Epithelial cell of alveolus of lung (primary cell): ENCODE results near the gene PTPN6. TPM values are rescaled to one million over a fixed set of nuclear protein-coding genes. Genes with fewer than 3 reads are reported as not detected.

Experiments
- total RNA-seq: library from RNA; depleted of rRNA; stranded (reverse); fragments of >200 nt; gene quantifications from 2 replicates; pipeline ENCODE4 v1.2.1, GENCODE V29; 2015

Gene PTPN6
- 1.0 and 4.2 TPM in 2 replicates for total RNA-seq

DNA sequence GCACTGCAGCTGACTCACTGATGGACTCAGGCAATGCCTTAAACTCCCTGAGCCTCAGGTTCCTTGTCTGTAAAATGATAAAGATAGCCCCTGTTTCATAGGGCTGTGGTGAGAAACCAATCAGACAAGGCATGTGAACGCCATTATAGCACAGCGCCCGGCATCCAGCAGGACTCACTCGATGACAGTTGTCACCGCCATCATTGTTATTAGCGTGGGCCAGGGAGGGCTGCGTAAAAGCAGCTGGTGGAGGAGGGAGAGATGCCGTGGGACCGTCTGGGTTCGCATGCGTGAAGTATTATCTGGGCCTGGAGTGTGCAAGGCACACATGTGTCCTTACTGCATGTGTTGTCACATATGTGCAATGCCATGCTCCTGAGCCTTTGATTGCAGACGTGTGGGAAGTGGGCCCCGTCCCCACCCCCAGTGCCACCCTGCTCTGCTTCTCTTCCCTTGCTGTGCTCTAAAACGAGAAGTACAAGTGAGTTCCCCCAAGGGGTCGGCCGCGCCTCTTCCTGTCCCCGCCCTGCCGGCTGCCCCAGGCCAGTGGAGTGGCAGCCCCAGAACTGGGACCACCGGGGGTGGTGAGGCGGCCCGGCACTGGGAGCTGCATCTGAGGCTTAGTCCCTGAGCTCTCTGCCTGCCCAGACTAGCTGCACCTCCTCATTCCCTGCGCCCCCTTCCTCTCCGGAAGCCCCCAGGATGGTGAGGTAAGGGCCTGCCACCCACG is at the start of gene PTPN6:
PTPN6 (plus strand) TSS at position 546 of the 730 bp plus-strand sequence; CDS start at position 703, 157 bp downstream.

DNA sequence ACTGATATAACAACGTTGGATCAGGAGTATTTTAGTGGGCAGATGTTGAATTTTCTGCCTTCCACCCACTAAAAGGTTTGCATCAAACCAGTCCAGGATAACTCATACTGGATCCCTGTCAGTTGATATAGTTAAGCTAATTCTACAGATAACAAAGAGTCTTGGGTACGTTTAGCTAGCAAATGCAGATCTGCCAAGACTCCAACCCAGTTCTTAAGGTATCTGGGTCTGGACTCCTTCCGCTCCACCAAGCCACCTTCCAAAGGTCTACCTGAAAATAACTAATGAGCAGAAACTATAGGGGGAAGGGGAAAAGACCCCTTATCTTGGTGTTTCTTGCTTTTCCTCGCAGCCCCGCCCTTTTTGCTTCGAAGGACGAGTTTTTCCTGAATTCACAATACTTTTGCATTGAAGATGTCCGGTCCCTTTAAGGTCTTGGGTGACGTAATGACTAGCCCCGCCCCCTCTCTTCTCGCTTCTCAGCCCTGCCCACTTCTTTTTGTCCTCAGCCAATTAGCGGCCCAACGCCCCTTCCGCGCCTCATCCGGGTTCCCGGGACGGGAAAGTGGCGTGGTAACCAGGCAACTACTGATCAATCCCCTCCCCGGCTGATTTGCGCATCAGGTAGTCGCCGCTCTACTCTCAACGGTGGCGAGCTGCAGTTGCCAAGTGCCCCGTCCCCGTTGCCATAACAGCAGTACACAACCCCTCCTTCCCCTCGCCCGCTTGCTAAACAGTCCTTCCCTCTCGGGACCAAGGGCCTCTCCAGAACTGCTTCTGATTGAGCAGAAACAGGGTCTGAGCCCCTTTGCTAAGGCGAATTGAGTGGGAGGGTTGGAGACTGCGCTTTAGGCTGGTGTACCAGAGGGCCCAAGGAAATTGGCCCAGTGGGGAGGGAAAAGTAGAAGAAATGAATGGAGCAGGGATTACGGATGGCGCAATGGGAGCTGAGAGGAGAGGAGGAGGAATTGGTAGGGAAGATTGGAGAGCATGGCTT is 46.6 kb upstream of the PTPN6 start, which contains the start of gene LRRC23:
LRRC23 (plus strand) TSS at position 543 of the 997 bp plus-strand sequence. CDS start 812 bp downstream, outside the sequence.

DNA sequence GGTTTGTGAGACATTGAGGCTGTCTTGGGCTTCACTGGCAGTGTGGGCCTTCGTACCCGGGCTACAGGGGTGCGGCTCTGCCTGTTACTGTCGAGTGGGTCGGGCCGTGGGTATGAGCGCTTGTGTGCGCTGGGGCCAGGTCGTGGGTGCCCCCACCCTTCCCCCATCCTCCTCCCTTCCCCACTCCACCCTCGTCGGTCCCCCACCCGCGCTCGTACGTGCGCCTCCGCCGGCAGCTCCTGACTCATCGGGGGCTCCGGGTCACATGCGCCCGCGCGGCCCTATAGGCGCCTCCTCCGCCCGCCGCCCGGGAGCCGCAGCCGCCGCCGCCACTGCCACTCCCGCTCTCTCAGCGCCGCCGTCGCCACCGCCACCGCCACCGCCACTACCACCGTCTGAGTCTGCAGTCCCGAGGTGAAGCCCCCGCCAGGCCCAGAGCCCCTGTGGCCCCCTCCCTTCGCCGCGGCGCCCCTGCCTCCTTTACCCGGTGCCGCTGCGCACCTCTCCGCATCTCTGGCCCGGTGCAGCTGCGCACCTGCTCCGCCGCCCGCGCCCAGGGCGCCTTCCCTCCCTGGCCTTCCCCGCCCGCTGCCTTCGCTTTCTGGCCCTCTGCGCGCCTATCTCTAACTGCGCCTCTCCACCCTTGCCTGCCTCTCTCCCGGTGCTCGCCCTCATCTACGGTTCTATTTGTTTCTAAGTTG is 36.8 kb upstream of the PTPN6 start, which contains the start of gene ENO2:
ENO2 (plus strand) TSS at position 335 of the 701 bp plus-strand sequence. CDS start 1,253 bp downstream, outside the sequence.

DNA sequence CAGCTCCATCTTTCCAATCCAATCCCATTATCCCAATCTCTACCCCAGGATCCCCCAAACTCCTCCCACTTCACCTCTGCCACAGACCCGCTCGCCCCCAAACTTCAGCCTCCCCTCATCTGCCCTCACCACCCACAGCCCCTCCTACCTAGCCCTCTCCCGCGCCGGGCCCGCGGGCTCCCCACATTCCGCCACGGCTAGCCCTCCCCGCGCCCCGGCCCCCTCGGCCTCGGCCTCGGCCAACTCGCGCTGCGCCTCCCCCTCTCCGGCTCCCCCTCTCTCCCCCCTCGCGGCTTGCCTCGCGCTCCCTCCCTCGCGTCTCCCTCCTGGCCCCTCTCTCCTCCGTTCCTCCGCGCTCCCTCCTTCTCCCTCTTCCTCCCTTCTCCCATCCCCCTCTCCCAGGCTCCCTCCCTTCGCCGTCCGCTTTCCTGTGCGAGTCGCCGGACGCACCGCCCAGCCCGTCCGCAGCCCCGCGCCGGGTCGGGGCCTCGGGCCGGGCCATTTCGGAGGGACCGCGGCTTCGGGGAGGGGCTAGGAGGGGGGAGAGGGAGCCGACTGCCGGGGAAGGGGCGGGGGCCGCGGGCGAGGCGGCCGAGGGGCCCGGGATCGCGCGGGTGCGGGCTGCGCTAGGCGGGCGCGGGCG is 23.7 kb upstream of the PTPN6 start, which contains the start of gene ATN1:
ATN1 (plus strand) TSS at position 581 of the 643 bp plus-strand sequence. CDS start 6,043 bp downstream, outside the sequence.

DNA sequence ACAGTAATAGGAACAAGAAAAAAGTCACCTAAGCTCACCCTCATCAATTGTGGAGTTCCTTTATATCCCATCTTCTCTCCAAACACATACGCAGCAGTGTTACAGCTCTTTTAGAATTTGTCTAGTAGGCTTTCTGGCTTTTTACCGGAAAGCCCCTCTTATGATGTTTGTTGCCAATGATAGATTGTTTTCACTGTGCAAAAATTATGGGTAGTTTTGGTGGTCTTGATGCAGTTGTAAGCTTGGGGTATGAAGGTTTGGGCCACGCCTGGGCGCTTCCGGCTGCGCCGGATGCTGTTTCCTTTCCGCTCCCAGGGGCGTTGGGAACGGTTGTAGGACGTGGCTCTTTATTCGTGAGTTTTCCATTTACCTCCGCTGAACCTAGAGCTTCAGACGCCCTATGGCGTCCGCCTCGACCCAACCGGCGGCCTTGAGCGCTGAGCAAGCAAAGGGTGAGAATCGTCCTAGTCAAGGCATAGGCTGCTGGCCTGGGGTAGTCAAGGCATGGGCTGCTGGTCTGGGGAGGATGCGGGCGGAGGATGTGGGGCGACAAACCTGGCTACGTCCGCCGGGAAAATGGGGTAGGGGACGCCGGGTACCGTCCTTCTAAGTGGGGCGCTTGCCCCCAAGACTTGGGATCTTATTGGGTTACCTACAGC is 7.3 kb upstream of the PTPN6 start, which contains the start of the genes C12orf57 and RNU7-1:
C12orf57 (plus strand) TSS at position 301 of the 659 bp plus-strand sequence; CDS start at position 401, 100 bp downstream.
RNU7-1 (plus strand) TSS at position 95 of the 659 bp plus-strand sequence.

Other genes starting within 250 kb of the PTPN6 start
- 50.6 and 80.7 TPM in 2 replicates for gene COPS7A, start 227.3 kb upstream of the PTPN6 start, total RNA-seq
- gene MLF2, start 198.2 kb upstream of the PTPN6 start, total RNA-seq, result 196 and 281 TPM in 2 replicates
- gene PTMS, start 185.0 kb upstream of the PTPN6 start, total RNA-seq, result 174 and 234 TPM in 2 replicates
- gene LAG3, start 178.8 kb upstream of the PTPN6 start, total RNA-seq, result 1.6 TPM in 1 of 2 replicates, not detected in the other
- 11.2 and 19.2 TPM in 2 replicates for gene CD4, start 161.8 kb upstream of the PTPN6 start, total RNA-seq
- gene GPR162, start 129.5 kb upstream of the PTPN6 start, total RNA-seq, result 2.1 and 20.3 TPM in 2 replicates
- 72.0 and 77.4 TPM in 2 replicates for gene P3H3, start 122.9 kb upstream of the PTPN6 start, total RNA-seq
- 0.39 and 0.48 TPM in 2 replicates for gene GNB3, start 110.4 kb upstream of the PTPN6 start, total RNA-seq
- 12.0 and 27.4 TPM in 2 replicates for gene CDCA3, start 100.1 kb upstream of the PTPN6 start, total RNA-seq
- gene USP5, start 99.2 kb upstream of the PTPN6 start, total RNA-seq, result 47.1 and 72.5 TPM in 2 replicates
- 1,206 and 1,693 TPM in 2 replicates for gene TPI1, start 83.8 kb upstream of the PTPN6 start, total RNA-seq
- gene SPSB2, start 78.1 kb upstream of the PTPN6 start, total RNA-seq, result 3.6 and 5.4 TPM in 2 replicates
- gene LRRC23, start 46.5 kb upstream of the PTPN6 start, total RNA-seq, result 5.8 and 13.9 TPM in 2 replicates
- 26.1 and 45.2 TPM in 2 replicates for gene ENO2, start 36.8 kb upstream of the PTPN6 start, total RNA-seq
- gene ATN1, start 23.4 kb upstream of the PTPN6 start, total RNA-seq, result 14.2 and 57.7 TPM in 2 replicates
- not detected in 2 replicates for gene RNU7-1, start 7.5 kb upstream of the PTPN6 start, total RNA-seq
- gene C12orf57, start 7.3 kb upstream of the PTPN6 start, total RNA-seq, result 336 and 337 TPM in 2 replicates
- gene PHB2, start 19.3 kb downstream of the PTPN6 start, total RNA-seq, result 395 and 411 TPM in 2 replicates
- gene EMG1, start 19.6 kb downstream of the PTPN6 start, total RNA-seq, result 24.4 and 65.2 TPM in 2 replicates
- gene LPCAT3, start 67.1 kb downstream of the PTPN6 start, total RNA-seq, result 26.5 and 28.0 TPM in 2 replicates
- 137 and 318 TPM in 2 replicates for gene C1S, start 109.4 kb downstream of the PTPN6 start, total RNA-seq
- gene C1R, start 141.1 kb downstream of the PTPN6 start, total RNA-seq, result 250 and 966 TPM in 2 replicates
- gene C1RL, start 157.9 kb downstream of the PTPN6 start, total RNA-seq, result 38.4 and 157 TPM in 2 replicates
- gene RBP5, start 177.5 kb downstream of the PTPN6 start, total RNA-seq, result not detected in 2 replicates
- 20.7 and 29.7 TPM in 2 replicates for gene CLSTN3, start 179.0 kb downstream of the PTPN6 start, total RNA-seq
- 17.5 TPM in 2 replicates for gene PEX5, start 238.3 kb downstream of the PTPN6 start, total RNA-seq